ENCODE data around the gene MEGF6. TPM values are rescaled to one million over a fixed set of nuclear protein-coding genes. Genes with fewer than 3 reads are reported as not detected.

The MEGF6 gene
- total RNA-seq, 1 donor from 2014 or later = 9.3 TPM

DNA sequence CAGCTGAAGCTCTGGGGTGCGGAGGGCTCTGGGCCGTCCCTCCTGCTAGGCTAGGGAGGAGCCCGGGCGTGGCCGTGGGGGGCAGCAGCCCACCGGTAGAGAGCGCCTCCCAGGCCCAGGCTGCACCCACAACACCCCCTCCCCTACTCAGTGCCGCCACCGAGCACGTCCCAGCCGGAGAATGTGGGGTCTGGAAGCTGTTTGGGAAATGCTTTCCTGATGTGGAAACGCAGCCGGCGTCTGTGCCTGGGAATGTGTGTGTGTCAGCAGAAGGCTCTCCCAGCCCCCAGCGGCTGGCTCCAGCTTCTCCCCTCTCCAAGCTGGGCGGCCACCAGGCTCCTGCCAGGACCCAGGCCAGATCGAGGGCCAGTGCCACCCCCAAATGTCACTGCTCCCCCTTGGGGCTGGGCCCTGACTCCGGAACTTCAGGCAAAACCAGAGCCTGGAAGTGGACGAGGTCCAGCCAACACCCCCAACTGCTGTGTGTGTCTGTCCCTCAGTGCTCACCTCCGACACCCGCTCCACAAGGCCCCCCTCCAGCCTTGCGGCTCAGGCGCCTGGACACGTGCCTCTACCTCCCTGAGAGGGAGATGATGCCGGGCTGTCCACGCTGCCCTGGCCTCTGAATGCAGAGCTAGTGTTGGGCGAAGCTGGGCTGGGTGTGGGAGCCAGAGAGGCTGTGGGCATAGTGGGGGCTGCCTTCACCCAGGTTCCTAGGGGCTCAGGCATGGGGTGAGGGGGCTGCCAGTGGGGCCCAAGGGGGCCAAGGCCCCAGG, 74.7 kb downstream of the MEGF6 start:
- DNase-seq (ENCODE audit: low spot score) = no peak
- intact Hi-C loops (cut with DNase I) = no loop called here

DNA sequence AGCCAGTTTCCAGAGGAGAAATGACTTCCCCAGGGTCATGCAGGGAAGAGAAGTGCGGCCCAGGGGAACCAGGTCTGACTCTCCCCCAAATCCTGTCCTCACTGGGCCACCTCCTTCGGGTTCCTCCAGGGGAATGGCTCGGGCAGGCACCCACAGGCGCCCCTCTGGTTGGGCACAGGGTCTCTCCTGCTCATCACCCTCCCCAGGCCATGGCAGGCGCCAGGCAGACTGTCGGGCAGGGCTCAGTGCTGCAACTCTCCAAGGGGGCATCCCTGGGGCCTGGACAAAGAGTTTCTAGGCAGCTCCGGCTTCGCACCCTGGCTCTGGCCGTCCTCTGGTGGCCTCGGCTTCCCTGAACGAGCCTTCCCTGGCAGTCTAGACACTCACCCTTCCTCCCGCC, 75.6 kb downstream of the MEGF6 start:
- DNase-seq (ENCODE audit: low spot score) = no peak
- intact Hi-C loops (cut with DNase I) = no loop called here

DNA sequence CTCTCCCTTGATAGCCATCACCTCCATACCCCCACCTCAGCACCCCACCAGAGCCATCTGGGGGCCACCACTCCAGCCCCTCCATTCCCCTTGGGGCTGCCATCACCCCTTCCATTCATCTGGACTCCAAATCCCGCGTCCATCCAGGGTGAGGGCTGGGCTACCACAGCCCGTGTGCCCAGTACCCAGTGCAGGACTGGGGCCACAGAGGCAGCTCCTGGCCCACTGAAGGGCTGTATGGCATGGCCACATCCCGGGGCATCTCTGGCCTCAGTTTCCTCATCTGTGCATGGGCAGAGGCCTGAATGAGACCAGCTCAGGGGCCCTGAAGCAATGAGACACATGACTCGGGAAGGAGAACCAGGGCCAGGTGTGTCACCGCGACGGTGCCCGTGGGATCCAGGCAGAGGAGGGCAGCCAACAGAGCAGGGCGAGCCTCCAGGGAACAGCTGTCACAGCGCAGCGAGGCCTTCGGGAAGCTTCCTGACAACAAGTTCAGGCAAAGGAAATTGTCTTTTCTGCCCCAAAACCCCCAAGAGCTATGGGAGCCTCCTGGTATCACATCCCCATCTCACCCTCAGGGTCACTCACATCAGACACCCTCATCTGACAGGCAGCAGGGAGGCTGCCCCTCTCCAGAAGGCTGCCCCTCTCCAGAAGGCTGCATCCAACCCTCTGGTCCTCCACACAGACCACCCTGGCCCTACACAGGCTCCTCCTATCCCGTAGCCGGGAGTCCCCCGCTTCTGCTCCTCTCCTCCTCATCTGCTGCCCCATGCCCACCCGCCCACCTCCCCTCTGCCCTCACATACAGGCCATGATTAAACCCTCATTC, 76.3 kb downstream of the MEGF6 start:
- no peak for DNase-seq (ENCODE audit: low spot score)
- intact Hi-C loops (cut with DNase I) = no loop called here

DNA sequence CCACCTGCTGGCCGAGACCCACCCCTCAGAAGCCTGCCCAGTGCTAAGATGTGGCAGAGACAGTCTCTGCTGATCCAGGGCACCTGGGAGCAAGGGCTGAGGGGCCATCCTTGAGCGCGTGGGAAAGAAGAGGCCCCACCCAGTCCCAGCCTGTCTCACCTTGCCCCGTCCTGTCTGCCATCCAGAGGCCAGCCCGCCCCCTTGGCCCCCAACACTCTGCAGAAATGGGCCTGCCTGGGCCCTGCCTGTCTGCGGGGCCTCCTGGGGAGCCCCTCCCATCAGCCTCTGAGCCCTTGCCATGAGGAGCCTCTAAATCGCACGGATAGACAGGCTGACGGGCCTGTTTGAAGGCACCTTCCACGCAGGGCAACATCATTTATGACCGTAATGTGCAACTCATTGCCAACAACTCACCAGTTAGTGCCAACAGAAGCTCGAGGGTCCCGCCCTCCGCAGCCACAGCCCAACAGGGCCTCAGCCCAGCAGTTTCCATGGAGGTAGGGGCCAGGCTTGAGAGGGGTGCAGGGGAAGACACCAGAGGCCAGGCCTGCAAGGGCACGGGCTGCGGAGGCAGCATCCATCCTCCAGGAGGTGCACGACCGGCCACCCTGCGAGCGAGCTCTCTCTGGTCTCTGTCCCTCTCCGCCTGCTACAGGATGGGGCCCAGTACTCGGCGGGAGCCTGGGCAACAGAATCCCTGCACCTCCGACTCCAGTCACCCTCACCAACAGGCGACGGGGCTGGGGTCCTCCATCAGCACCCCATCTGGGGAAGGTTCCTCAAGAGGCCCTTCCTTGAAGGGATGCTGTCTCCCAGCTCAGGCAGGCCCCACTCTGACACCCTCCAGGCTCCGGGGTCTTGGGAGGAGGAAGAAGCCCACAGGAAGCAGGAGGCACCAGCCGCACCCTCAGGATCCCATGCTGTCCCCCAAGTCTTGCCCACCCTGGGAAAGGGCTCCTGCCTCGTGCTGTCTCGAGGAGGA, 78.0 kb downstream of the MEGF6 start:
- no peak for DNase-seq (ENCODE audit: low spot score)
- intact Hi-C loops (cut with DNase I) = no loop called here

DNA sequence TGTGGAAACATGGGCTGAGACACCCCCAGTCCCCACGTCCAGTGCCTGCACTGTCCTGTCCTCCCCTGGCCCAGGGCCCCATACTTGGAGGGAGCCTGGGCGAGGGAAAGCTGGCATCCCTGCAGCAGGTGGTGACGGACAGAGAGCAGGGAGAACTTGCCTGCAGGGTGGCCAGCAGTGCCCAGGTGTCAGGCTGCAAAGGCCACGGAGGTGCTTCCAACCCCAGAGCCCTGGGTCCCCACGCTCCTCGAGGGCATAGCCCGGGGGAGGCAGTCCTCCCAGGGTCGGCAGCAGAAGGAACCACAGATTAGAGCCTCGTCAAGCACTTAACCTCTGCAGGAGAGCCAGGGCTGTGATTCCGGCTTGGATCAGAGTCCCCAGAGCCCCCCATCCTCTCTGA, 79.4 kb downstream of the MEGF6 start:
- intact Hi-C loops (cut with DNase I) = no loop called here
- DNase-seq (ENCODE audit: low spot score) = no peak

DNA sequence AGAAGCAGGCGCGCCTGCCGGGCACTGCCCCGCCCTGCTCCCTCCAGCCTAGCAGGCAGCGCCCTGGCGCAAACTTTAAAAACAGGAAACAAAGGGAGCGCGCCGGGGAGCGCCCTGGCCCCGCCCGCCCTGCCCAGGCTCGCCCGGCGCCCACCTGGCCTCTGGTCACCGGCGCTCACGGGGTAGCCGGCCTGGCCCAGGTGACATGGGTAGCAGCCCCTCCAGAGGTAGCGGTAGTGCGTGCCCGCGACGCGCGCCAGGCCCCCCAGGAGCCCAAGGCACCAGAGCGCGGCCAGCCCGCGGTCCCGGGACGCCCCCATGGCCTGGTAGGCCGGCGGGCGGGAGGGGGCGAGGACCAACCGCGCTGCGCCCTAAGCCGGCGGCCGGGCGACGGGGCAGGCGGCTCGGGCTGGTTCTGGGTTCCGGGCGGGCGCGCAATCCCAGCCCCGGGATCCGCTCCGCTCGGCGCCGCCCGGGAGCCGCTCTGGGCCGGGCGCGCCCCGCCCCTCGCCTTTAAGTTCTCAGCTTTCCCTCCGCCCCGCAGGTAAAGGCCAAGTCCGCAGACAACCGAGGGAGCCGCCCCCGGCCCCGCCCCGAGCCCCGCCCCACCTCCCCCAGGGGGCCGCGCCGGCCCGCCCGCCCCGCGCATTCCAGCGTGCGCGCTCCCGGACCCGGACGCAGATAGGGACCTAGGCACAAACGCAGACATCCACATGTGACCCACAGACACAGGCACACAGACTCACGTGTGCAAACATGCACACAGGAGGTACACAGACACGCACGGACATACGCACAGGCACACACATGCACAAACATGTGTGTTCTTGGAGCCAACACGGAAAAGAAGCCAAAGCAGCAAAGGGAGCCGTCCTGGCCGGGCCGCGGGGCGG, 80.1 kb downstream of the MEGF6 start:
- intact Hi-C loops (cut with DNase I) = no loop called here
- peak; percentile 89 for DNase-seq (ENCODE audit: low spot score)

DNA sequence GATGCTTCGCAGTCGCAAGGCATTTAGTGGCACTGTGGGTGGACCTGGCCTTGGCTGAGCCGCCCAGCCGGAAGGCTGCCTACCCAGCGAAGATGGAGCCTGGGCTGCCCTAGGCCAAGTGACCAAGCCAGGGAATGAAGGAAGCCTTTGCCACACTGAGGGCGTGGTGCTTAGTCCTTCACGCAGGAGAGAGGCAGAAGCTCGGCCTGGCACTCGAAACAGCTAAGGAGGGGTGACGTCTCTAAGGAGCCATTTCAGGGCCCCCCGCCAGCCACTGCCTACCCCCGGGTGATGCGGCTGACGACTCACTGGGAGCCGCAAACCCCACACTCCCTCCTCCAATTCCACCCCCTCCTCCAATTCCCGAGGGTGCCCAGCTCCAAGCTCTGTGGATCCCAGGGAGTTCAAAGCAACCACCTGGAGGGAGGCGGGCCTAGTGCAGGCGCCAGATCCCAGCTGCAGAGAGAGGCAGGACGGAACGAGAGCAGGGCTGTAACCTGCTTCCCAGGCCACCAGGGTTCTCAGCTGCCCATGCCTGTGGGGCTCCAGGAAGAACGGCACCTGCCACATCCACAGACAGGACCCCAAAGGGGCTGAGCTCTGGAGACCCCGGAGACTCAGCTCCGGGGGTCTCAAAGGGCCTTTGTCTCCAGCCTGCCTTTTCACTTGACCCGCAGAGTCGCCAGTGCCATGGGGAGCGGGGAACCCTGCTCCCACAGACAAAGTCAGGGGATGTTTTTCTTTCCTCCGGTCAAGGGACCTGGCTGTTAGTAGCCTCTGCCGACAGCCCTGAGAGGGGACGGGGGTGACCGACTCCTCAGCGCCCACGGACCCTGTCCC, 81.0 kb downstream of the MEGF6 start:
- intact Hi-C loops (cut with DNase I) = no loop called here
- DNase-seq (ENCODE audit: low spot score) = no peak

DNA sequence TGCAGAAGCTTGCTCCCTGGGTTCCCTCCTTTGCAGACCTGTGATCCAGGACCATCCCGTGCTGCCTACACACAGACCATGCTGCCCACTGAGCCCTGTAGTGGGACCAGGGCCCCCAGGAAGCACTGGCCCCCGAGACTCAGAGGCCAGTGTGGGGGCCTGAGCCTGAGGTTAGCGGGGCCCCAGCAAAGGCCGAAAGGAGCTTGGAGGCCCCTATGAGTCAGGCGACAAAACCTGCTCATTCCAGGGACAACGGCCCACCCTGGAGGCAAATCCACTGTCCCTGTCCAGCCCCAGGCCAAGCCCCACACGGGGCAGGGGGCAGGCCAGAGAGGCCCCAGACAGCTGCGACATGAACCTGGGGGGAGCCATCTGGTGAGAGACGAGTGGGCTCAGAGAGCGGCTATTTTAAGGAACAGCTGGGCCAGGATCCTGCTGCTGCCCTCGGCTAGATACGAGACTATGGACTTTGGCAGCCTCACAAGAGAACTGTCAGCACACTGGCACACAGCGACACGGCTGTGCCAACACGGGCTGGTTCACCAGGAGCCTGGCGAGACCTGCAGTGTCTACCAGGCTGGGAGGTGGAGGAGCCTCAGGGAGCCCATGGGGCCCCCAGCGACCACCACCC, 82.1 kb downstream of the MEGF6 start:
- intact Hi-C loops (cut with DNase I) = no loop called here
- peak; percentile 85 for DNase-seq (ENCODE audit: low spot score)

DNA sequence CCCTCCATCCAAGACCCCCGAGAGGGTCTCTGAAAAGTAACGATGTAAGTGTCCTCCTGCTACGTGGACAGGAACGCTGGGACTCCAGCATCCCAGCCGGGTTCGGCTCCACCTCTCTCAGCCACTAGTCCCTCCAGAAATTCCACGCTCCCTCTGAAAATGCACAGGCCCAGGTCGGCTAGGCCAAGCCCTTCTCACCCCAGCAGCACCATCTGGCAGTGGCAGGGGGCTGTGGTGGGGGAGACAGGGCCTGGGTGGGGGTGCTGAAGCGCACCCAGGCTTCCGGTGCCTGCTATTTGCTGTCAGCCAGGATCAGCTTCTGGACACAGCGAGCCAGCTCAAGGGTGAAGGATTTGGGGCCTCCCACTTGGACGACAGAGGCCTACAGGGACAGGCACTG, 83.5 kb downstream of the MEGF6 start:
- no peak for DNase-seq (ENCODE audit: low spot score)

DNA sequence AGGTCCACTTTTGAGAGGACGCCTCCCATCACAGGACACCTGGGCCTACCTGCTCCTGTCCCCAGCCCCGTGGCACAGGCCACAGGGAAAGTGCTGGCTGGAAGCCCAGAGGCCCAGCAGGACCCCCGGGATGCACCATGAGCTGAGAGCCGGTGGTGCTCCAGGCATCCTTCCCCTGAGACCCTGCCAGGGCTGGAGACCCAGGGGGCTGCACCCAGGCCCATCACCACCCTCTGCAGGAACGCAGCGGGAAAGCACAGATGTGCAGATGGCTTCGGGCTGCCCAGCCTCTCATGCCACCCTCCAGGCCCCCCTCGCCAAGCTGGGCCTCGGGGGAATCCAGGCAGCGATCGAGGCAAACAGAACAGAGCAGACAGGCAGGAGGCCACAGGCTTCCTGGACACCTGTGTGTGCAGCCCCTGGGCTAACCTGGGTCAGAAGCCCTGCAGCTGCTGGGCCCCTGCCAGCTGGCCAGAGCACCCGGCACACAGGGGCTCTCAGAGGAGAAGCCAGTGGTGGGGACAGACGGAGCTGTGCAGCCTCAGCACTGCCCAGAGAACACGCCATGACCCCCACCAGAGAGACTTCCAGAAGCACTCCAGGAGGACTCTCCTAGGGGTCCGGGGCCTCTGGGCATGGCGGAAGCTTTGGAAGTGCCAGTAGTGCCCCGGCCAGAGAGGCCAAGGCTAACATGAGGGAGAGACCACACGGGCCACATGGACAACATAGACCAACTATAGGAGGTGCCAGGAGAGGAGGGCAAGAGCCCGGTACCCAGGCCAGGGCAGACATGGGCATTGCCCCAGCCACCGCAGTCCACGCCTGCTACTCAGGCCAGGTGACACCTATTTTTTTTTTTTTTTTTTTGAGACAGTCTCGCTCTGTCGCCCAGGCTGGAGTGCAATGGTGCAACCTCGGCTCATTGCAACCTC, 85.5 kb downstream of the MEGF6 start:
- DNase-seq (ENCODE audit: low spot score) = no peak
- intact Hi-C loops (cut with DNase I) = no loop called here

More for the DNA sequence above, 83.5 kb downstream of the MEGF6 start:
- intact Hi-C loops (cut with DNase I) = no loop called here

DNA sequence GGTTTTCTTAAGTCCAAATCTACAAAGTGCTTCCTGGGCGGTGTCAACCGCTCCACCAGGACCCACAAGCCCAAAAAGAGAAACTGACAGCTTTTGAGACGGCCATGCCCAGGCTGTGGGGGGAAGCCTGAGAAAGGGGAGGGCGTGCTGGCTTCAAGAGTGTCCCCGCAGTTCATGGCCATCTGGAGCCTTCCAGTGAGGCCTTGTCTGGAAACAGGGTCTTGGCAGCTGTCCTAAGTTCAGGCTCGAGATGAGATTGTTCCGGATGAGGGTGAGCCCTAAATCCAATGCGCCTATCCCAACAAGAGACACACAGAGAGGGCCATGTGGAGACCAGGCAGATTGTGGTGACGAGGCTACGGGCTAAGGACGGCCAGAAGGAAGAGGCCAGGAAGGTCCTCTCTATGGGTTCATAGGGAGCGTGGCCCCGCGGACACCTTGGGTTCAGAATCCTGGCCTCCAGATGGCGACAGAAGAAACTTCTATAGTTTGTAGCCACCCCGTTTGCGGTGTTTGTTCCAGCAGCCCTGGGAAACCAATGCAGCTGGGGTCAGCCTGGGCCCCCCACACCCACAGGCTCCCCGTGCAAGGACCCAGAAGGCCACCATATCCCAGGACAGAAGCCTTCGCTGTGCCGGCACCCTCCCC, 86.6 kb downstream of the MEGF6 start:
- no peak for DNase-seq (ENCODE audit: low spot score)
- intact Hi-C loops (cut with DNase I) = no loop called here

DNA sequence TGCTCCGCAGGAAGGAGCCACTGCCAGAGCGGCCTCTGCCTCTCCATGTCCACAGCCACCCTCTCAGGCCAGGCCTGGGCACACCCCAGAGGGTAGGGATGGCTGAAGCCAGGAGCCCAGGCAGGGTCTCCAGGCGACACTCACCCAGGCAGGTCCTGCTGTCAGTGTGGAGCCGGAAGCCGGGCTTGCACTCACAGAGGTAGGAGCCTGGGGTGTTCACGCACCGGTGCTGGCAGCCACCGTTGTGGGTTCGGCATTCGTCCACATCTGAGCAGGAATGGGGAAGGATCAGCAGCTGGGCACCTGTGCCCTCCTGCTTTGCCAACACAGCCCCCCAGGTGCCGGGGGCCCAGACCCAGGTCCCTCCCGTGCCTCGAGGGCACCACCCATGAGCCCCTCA, 87.3 kb downstream of the MEGF6 start:
- intact Hi-C loops (cut with DNase I) = no loop called here
- no peak for DNase-seq (ENCODE audit: low spot score)

DNA sequence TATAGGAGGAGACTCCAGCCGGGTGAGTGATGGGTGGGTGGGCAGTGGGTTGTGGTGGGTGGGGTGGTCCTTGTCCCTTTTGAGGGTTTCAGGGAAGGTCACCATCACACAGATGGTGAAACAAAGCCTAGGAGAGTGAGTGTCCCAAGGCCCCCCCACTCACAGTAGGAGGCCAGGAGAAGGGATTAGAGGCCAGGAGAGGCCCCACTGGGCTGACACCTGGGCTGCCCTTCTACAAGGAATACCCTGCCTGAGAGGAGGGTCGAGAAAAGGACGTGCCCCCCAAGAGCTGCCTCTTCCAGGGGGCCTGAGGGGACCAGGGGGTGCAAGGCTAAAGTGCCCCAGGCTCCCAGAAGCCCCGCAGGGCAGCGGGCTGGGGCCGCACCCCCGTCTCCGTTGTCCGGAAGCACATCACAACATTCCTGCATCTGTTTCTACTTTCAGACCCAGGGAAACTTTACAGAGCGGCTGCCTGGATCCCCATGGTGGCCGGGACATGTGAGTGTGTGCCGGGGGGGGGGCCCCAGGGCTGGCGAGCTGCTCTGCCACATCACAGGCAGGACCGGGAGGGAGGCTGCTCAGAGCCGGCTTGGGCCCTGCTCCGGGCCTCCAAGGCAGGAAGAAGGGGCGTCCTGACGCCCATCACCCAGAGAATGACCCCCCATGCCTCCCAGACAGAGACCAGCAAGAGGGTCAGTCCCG, 88.6 kb downstream of the MEGF6 start:
- intact Hi-C loops (cut with DNase I) = no loop called here
- DNase-seq (ENCODE audit: low spot score) = no peak

DNA sequence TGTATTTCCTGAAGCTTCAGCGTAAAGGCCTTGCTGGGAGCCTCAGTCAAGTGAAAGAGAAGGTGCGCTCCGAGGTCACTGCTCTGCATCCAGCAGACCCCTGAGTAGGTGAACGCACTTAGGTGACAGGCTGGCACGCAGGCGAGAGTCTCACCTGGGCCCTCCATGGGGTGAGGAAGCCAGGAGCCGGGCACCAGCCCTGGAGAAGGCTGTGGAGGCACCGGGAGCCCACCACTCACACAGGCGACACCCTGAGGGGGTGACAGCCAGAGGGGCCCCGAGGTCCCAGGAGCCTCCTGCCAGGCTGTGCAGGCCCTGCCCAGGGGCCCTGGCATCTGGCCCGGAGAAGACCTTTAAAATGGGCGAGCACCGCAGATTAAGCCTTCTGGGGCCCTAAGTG, 89.2 kb downstream of the MEGF6 start:
- DNase-seq (ENCODE audit: low spot score) = no peak
- intact Hi-C loops (cut with DNase I) = no loop called here

DNA sequence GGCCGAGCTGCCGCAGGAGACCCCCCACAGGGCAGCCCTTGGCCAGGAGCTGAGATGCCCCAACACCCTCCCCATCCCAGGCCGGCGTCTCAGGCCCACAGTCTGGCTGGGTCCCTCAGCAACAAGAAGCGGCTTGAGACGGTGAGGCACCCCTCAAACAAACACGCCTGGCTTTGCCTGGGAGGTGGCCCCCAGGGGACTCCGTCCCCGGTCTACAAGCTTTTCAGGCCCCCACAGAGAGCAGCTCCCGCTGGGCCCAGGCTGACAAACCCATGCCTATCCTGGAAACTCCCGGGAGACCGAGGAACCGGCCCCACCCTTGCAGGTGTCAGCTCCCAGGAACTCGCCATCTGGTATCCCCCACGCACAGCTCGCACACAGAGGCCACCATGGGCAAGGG, 89.9 kb downstream of the MEGF6 start:
- intact Hi-C loops (cut with DNase I) = no loop called here
- no peak for DNase-seq (ENCODE audit: low spot score)

All from cardiac septum (tissue), 1 donor.